ENCODE measurements around the gene TMEM59. TPM values are rescaled to one million over a fixed set of nuclear protein-coding genes. Genes with fewer than 3 reads are reported as not detected.
A peak's percentile ranks its signal among the peaks of the same experiment; 100 is the strongest.
"Not testable (repeated sequence)": the region's sequence is repeated elsewhere in the genome, so short reads cannot be mapped to it uniquely, and the experiment has no call there.

The TMEM59 gene
- total RNA-seq, 1 experiment from 2014 or later, result 116 TPM

GRCh38 chr1:54052431-54052933, 522 bp downstream of the TMEM59 start:
- H3K36me3 ChIP-seq (ENCODE audit: control insufficient read depth, insufficient read depth, low read length), result no peaks in the 10 kb centered on the region
- ChIA-PET POLR2A (interaction anchor here (1.7 kb wide), 1 partner anchor 107 kb away, joined by 10 read pairs; the partner anchor contains the start of genes IFT25 and LRRC42), CTCF (interaction anchor here (0.6 to 1.5 kb wide), 3 partner anchors 29 to 726 kb away, joined by 3 read pairs; no protein-coding TSS in a partner anchor)
- H3K4me3 Mint-ChIP-seq (ENCODE audit: unreplicated experiment), result no peak overlapping the region
- H3K36me3 Mint-ChIP-seq (ENCODE audit: insufficient read depth, unreplicated experiment), result peaks cover 1% of the 10 kb centered on the region
- no peaks in the 10 kb centered on the region for H3K9me3 Mint-ChIP-seq (ENCODE audit: unreplicated experiment)
- TF ChIP-seq, protein P1, sequence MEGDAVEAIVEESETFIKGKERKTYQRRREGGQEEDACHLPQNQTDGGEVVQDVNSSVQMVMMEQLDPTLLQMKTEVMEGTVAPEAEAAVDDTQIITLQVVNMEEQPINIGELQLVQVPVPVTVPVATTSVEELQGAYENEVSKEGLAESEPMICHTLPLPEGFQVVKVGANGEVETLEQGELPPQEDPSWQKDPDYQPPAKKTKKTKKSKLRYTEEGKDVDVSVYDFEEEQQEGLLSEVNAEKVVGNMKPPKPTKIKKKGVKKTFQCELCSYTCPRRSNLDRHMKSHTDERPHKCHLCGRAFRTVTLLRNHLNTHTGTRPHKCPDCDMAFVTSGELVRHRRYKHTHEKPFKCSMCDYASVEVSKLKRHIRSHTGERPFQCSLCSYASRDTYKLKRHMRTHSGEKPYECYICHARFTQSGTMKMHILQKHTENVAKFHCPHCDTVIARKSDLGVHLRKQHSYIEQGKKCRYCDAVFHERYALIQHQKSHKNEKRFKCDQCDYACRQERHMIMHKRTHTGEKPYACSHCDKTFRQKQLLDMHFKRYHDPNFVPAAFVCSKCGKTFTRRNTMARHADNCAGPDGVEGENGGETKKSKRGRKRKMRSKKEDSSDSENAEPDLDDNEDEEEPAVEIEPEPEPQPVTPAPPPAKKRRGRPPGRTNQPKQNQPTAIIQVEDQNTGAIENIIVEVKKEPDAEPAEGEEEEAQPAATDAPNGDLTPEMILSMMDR (IDR thresholded peaks at IDR 0.05; ENCODE audit: insufficient read depth in 1 of 2, low read depth in 1 of 2, low read length in 1 of 2, severe bottlenecking in 1 of 2, unreplicated experiment in 1 of 2), result no peak
- no peaks in the 10 kb centered on the region for H3K9me3 ChIP-seq
- peak overlapping the region; percentile 82 for H3K4me3 ChIP-seq (ENCODE audit: low read depth, low read length)
- no peaks in the 10 kb centered on the region for H3K4me1 ChIP-seq
- intact Hi-C loops (cut with micrococcal nuclease; ENCODE audit: unreplicated experiment), result loop anchor here (2.0 kb wide), 1 partner anchor 24 kb away; no protein-coding TSS in a partner anchor
- BruUV-seq (replicated peaks), result no TSS peak
- H3K27me3 Mint-ChIP-seq (ENCODE audit: insufficient read depth, unreplicated experiment), result no peaks in the 10 kb centered on the region
- no peak overlapping the region for H3K27ac Mint-ChIP-seq (ENCODE audit: unreplicated experiment)
- peak; percentile 23 to 43 for DNase-seq
- H3K27me3 ChIP-seq (replicated peaks; ENCODE audit: control insufficient read depth, insufficient read depth, low read length), result no peaks in the 10 kb centered on the region
- no peaks in the 10 kb centered on the region for H3K4me1 Mint-ChIP-seq (ENCODE audit: low read depth, unreplicated experiment)

- no peak for DNase-seq
- Histone ChIP-seq H3K4me1 (no peaks in the 10 kb centered on the region), H3K4me3 (ENCODE audit: low read depth, low read length) (peak overlapping the region; percentile 82), H3K9me3 (no peaks in the 10 kb centered on the region), H3K27me3 (replicated peaks; ENCODE audit: control insufficient read depth, insufficient read depth, low read length) (no peaks in the 10 kb centered on the region), H3K36me3 (ENCODE audit: control insufficient read depth, insufficient read depth, low read length) (no peaks in the 10 kb centered on the region)
- intact Hi-C loops (cut with micrococcal nuclease; ENCODE audit: unreplicated experiment), result loop anchor here (2.0 kb wide), 1 partner anchor 23 kb away; no protein-coding TSS in a partner anchor
- H3K27me3 Mint-ChIP-seq (ENCODE audit: insufficient read depth, unreplicated experiment), result no peaks in the 10 kb centered on the region
- CTCF ChIA-PET, result interaction anchor here (0.6 to 1.5 kb wide), 2 partner anchors 30 to 236 kb away, joined by 3 read pairs; no protein-coding TSS in a partner anchor
- H3K36me3 Mint-ChIP-seq (ENCODE audit: insufficient read depth, unreplicated experiment), result no peaks in the 10 kb centered on the region
- POLR2A ChIA-PET, result interaction anchor here (0.6 to 1.7 kb wide), 2 partner anchors 9 to 106 kb away, joined by 3 to 10 read pairs; partner anchors contain the start of genes IFT25 and LRRC42
- no peak overlapping the region for H3K4me3 Mint-ChIP-seq (ENCODE audit: unreplicated experiment)
- TF ChIP-seq, protein P1 (IDR thresholded peaks at IDR 0.05; ENCODE audit: insufficient read depth in 1 of 2, low read depth in 1 of 2, low read length in 1 of 2, severe bottlenecking in 1 of 2, unreplicated experiment in 1 of 2), result no peak
- TSS peak; percentile 38 for BruUV-seq (replicated peaks)
- H3K4me1 Mint-ChIP-seq (ENCODE audit: low read depth, unreplicated experiment), result no peaks in the 10 kb centered on the region
- no peaks in the 10 kb centered on the region for H3K9me3 Mint-ChIP-seq (ENCODE audit: unreplicated experiment)
- H3K27ac Mint-ChIP-seq (ENCODE audit: unreplicated experiment), result no peak overlapping the region
Measured at GRCh38 chr1:54051933-54052430, 1.0 kb downstream of the TMEM59 start.

DNA sequence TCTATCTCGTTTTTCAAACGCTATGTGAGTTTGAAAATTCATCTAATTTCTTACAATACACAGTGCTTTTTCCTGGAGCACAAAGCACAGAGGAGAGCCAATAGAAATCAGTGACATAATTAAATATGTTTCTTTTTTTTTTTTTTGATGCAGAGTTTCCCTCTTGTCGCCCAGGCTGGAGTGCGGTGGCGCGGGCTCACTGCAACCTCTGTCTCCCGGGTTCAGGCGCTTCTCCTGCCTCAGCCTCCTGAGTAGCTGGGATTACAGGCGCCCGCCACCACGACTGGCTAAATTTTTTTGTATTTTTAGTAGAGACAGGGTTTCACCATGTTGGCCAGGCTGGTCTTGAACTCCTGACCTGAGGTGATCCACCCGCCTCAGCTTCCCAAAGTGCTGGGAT, 2.6 kb downstream of the TMEM59 start:
- H3K36me3 Mint-ChIP-seq (ENCODE audit: insufficient read depth, unreplicated experiment); H3K27me3 Mint-ChIP-seq (ENCODE audit: insufficient read depth, unreplicated experiment); H3K27ac Mint-ChIP-seq (ENCODE audit: unreplicated experiment); H3K36me3 ChIP-seq (ENCODE audit: control insufficient read depth, insufficient read depth, low read length); H3K4me3 ChIP-seq (ENCODE audit: low read depth, low read length); CTCF ChIA-PET; BruUV-seq (replicated peaks); DNase-seq; H3K4me1 ChIP-seq; intact Hi-C loops (cut with micrococcal nuclease; ENCODE audit: unreplicated experiment); H3K27me3 ChIP-seq (replicated peaks; ENCODE audit: control insufficient read depth, insufficient read depth, low read length); POLR2A ChIA-PET; H3K9me3 Mint-ChIP-seq (ENCODE audit: unreplicated experiment); H3K4me1 Mint-ChIP-seq (ENCODE audit: low read depth, unreplicated experiment); H3K9me3 ChIP-seq; H3K4me3 Mint-ChIP-seq (ENCODE audit: unreplicated experiment): not testable (repeated sequence)
